Dedifferentiated amniotic fluid mesenchymal stem cell (primary cell): ENCODE results near the gene MRC2.

Experiments
- DNase-seq: peaks from one replicate; pipeline ENCODE4 v3.0.0-alpha.2; 2016; ENCODE audit errors: extremely low spot score

MRC2 gene

DNA sequence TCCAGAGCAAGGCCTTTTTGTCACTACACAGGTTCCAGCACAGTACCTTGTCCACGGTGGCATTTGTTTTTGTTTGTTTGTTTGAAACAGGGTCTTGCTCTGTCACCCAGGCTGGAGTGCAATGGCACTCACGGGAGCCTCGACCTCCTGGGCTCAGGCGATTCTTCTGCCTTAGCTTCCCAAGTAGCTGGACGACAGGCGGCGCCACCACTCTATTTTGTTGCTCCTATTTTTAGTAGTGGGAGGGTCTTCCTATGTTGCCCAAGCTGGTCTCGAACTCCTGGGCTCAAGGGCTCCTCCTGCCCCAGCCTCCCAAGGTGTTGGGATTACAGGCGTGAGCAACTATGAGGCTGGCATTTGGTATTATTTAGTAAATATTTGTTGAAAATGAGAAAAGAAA, 10.3 kb downstream of the MRC2 start:
- no peak for DNase-seq

DNA sequence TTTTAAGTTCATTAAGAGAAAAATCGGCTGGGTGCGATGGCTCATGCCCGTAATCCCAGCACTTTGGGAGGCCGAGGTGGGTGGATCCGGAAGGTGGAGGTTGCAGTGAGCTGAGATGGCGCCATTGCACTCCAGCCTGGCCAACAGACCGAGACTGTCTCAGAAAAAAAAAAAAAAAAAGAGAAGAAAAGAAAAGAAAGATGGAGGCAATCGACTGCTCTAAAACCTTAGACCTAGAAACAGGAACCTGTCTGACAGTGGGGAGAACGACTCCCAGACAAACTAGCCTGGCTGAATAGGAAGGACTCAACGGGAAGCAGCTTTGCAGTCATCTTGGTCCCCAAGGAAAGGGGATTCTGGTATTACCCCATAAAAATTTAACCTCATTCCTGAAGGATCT, 13.7 kb downstream of the MRC2 start:
- DNase-seq: no peak

DNA sequence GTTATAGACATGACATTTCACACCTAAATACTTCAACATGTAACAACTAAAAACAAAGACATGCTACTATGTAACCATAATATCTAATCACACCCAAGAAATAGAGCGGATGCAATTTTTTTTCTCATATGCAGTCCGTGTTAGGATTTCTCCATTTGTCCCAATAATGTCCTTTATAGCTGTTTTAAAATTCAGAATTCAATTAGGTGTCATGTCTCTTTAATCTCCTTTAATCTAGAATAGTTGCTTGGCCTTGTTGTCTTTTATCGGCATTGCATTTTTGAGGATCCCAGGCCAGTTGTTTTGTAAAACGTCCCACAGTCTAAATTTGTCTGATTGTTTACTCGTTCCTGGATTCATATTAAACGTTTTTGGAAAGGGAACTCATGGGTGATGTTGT, 14.5 kb downstream of the MRC2 start:
- no peak for DNase-seq

DNA sequence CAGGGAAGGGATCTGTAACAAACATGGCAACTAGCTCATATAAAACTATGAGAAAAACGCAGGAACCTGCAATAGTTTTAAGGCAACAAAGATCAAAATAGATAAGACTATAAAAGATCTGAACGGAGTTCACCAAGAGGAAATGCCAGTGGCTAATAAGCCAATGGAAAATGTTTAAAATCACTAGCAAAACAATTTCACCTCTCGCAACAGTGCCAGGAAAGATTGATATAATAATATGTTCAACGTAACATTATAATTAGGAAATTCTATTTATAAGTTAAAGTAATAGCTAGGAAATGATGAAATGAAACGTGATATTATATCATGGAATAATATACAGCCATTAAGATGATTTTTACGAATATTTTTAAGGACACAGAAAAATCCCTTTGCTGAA, 16.0 kb downstream of the MRC2 start:
- no peak for DNase-seq

DNA sequence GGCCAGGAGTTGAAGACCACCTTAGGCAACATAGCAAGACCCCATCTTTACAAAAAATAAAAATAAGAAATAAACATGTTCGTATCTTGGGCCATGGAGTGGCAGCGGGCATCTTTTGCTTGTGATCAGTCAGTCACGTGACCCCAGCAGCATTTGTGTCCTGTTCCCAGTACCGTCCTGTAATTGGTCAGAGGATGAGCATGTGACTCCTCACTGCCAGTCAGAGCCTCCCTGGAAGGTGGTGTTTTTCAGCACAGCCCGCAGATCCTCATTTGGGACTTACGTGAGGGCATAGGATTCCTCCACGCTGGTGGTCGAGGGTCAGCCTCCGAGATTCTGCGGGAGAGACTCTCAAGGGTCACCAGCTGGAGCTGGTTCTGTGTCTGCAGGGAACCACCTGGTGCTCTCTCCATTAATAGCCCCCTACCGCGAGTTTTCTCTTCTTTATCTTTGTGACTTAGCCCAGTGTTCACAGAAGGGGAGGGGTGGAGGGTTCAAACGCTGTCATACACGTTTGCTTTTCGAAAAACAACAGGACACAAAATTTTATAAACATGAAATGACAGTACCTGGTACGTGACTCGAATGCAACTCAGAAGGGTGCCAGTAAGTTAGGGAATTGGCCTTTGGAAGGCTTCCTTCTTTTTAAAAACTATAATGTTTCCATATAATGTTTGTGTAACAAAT, 17.2 kb downstream of the MRC2 start:
- no peak for DNase-seq

- DNase-seq: no peak
Observed at GRCh38 chr17:62648251-62648955, 20.9 kb downstream of the MRC2 start.

DNA sequence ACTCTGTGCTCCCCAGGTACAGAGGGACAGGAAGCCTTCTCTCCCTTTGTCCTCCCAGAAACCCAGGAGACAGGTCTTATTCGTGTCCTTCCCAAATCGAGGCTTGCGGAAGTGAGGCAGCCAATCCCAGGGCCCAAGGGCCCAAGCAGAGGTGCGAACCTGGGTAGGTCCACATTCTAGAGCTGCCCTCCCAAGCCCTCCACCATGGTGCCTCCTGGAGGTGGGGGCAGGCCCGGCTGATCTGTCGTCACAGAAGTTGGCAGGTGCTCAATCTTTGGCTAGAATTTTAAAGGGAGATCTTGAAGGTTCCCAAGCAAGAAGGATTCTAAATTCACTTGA, 21.5 kb downstream of the MRC2 start:
- DNase-seq: no peak

- DNase-seq: no peak
Observed at GRCh38 chr17:62649570-62649969, 22.1 kb downstream of the MRC2 start.

GRCh38 chr17:62650587-62650986, 23.1 kb downstream of the MRC2 start:
- DNase-seq: no peak

GRCh38 chr17:62652251-62653001, 25.0 kb downstream of the MRC2 start:
- DNase-seq: no peak

GRCh38 chr17:62653002-62653825, 25.7 kb downstream of the MRC2 start:
- peak; percentile 22 for DNase-seq

DNA sequence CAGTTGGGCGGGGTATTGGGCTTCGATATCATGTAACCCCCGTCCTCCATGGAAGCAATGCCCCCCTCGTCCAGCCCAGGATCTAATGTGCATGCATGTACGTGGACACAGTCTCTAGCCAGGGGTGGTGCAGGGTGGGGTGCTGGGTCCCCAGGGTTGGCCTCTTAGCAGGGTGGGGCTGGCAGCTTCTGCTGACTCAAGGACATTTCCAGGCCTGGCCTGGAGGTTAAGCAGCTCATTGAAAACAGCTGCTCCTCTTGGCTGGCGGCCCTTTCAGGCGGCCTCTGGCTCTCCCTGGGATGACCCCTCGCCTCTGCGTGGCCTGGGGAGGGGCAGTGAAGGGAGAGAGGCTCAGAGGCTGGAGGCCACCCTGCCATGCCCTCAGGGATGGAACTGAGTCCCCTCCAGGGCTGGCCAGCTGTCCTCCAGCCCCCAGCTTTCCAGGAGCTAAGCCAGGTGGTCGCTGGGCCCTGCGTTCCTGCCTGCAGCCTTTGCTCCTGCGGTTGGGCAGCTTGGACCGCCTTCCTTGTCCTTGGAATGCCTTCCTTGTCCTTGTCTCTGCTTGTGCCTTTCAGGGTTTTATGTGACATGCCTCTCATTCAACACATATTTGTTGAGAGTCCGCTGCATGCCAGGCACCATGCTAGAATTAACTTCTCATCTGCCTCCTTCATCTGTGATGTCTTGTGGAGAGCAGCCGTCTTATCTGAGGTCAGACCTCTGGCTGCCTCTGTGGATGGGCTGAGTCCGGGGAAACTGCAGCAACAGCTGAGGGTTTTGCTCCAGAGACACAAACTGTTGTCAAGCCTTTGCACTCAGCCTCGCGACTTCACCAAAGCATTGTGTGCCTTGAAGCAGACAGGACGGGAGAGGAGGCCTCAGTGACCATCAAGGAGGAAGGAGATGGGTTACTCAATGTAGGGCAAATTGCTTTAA, 26.6 kb downstream of the MRC2 start:
- DNase-seq: peak; percentile 47

DNA sequence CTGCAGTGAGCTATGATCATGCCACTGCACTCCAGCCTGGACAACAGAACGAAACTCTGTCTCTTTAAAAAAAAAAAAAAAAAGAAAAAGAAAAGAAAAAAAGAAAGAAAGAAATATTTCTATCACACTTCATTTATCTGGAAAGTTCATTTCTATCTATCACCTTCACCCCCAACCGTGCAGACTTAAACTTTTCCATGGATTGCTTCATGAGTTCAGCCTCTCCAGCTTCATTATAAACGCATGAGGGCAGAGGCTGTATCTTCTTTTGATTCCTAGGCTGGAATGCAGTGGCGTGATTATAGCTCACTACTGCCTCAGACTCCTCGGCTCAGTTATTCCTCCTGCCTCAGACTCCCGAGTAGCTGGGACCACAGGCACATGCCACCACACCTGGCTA, 28.2 kb downstream of the MRC2 start:
- no peak for DNase-seq

DNA sequence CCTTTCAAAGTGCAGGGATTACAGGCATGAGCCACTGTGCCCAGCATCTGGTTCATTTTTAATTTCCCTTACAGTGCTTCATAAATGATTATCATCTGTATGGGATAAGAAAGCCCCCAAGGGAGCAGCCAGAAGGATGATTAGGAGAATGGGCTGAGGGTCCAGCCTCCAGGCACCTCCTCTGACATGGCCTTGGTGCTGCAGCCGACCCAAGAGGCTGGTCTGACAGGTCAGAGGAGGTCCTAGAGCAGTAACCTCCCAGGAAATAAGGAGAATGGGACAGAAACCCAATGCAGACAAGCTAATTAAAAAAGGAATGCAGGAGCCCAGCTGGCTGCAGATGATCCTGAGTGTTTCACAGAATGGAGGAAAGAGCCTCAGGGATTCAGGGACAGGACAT, 29.0 kb downstream of the MRC2 start:
- no peak for DNase-seq

GRCh38 chr17:62657145-62657665, 29.7 kb downstream of the MRC2 start:
- DNase-seq: no peak

DNA sequence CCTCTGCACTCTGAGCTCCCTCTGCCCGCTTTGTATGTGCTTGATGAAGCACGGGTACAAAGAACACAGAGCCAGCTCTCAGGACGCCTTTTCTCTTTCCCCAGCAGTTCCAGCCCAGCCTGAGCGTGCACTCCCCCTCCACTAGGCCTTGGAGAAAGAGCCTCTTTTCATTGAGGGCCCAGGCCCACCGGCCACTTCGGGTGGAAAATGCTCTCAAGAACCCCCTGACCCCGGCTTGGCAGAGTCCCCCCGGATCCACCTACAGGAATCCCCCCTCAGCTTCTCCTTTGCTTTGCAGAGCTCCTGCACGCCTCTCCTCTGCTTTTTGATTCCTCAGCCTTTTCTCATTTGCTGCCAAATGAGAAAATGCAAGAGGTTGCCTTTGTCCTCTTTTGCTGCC, 30.2 kb downstream of the MRC2 start:
- DNase-seq: no peak

DNA sequence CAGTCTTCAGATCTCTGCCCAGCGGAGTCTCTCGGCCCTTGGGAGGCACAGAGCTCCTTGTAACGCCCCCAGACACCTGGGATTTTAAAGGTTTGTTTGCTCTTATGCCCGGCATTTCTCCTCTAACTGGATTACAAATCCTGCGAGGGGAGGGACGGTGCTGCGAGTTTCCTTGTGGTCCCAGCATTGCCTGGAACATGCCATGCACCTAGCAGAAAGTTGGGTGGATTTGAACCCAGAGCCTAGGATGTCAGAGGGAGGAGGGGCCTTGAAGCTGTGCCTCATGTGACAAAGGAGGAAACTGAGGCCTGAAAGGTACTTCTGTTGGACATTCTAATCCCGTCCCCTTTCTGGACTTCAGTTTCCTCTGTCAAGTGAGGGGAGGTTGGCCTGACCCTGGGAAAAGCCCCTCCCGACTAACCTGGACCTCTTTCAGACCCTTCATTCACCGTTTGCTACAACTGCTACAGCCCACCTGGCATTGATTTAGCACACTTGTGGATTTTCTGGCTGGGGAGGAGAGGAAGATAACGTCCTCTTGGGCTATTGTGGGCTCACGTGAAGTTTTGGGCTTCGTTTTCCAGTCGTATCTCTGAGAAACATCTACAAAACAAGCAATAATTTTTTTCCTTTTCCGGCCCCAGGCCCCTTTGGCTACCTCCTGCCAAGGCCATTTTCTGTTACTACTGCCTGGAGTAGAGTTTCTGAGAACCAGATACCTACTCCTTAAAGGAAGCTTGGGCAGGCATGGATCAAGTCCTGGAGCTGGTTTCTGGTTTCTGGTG, 30.9 kb downstream of the MRC2 start:
- DNase-seq: no peak

DNA sequence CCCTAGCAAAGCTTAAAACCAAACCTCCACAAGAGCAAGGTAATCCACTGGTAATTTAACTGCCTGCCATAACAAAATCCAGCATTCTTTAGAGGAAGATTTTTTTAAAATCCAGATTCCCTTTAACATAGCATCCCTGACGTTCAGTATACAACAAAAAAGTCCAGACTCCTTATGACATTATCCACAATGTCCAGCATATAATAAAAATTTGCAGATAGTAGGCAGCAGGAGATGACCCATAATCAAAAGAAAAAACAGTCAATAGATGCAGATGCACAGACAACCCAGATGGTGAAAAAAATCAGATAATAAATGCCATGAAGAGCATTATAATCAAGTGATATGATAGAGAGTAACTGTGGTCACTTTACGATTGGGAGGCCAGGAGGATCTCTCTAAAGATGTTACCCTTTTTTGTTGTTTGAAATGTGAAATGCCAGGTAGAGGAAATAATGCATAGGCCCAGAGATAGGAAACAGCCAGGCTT, 33.2 kb downstream of the MRC2 start:
- no peak for DNase-seq

DNA sequence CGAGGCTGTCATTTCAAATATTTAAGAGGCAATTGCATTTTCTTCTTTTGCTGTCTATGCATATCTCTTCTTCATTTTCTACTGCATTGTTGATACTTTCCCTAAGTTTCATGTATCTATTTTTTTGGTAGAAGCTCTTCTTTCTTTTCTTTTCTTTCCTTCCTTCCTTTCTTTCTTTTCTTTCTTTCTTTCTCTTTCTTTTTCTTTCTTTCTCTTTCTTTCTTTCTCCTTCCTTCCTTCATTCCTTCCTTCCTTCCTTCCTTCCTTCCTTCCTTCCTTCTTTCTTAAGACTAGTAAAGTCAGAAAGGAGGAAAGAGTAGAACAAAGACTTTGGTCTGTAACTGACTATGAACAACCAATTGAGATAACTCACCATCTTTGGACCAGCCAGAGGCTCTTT, 33.9 kb downstream of the MRC2 start:
- no peak for DNase-seq

- no peak for DNase-seq
Observed at GRCh38 chr17:62662855-62663254, 35.4 kb downstream of the MRC2 start.
